ENCODE results near the gene SLC12A2.

The SLC12A2 gene

DNA sequence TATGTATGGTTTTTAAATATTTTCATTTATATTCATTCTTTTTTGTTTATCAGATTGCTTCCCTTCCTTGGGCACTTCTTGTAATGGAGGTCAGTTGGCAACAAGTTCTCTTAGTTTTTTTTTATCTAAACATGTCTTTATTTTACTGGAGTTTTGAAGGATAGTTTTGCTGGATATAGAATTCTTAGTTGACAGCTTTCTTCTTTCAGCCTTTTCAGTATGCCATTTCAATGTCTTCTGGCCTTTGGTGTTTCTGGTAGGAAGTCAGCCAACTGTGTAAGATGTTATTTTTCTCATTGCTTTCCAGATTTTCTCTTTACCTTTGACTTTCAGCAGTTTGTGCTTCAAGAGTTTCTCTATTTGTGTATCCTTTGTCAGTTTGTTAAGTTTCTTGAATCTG, 14.2 kb downstream of the SLC12A2 start:
- DNase-seq, result no peak

GRCh38 chr5:128099944-128100343, 16.4 kb downstream of the SLC12A2 start:
- no peak for DNase-seq

DNA sequence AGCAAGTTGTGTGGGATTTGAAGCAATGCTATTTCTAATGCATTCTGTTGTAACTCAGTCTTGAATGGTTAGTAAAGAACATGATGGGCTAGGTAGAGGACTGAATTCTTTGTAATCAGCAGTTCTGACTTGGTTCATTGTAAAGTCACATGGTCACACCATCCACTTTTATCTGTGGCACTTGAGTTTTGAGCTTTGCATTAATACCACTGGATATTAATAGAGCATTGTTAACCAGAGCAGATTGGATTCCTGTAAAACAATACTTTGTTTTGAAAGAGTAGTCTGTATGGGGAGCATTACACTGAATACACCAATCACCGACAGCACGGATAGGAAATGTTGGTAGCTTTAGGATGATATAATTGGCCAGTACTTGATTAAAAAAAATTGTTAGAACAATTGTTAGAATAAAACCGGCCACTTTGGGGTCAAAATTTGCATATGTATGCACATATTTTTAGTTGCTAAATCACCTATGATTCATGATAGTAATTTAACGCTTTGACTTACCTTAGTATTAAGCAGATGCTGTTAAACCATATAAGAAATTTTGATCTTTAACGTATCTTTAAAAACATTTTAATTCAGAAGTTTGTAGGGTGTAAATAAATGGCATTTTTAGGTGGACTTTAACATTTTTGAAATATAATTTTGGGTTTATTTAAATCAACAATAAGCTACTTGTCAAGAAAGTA, 17.4 kb downstream of the SLC12A2 start:
- DNase-seq, result no peak

GRCh38 chr5:128101676-128102075, 18.1 kb downstream of the SLC12A2 start:
- no peak for DNase-seq

GRCh38 chr5:128105203-128105602, 21.6 kb downstream of the SLC12A2 start:
- DNase-seq, result no peak

- DNase-seq, result no peak
Observed at GRCh38 chr5:128109138-128109537, 25.6 kb downstream of the SLC12A2 start.

DNA sequence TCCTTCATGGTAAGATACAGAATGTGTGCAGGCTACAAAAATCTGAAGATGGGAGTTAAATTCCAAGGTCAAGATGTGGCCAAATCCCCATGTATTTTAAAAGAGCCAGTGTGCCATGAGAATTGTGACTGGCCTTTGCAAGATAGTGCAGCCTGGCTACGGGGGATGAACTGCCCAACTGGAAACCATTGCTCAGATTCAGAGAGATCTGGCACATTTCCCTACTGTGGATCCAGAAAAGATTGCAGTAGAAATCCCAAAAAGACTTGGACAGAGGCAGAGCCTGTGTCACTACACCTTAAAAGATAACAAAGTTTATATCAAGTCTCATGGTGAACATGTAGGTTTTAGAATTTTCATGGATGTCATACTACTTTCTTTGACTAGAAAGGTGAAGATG, 26.2 kb downstream of the SLC12A2 start:
- no peak for DNase-seq

GRCh38 chr5:128111818-128112448, 28.4 kb downstream of the SLC12A2 start:
- no peak for DNase-seq

GRCh38 chr5:128116445-128116844, 32.9 kb downstream of the SLC12A2 start:
- no peak for DNase-seq

DNA sequence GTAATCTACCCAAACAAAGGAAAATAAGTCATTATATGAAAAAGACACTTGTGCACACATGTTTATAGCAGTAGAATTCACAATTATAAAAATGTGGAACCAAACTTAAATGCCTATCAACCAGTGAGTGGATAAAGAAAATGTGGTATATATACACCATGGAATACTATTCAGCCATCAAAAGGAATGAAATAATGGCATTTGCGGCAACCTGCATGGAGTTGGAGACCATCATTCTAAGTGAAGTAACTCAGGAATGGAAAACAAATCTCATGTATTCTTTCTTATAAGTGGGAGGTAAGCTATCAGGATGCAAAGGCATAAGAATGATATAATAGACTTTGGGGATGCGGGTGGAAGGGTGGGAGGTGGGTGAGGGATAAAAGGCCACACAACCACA, 34.6 kb downstream of the SLC12A2 start:
- no peak for DNase-seq

DNA sequence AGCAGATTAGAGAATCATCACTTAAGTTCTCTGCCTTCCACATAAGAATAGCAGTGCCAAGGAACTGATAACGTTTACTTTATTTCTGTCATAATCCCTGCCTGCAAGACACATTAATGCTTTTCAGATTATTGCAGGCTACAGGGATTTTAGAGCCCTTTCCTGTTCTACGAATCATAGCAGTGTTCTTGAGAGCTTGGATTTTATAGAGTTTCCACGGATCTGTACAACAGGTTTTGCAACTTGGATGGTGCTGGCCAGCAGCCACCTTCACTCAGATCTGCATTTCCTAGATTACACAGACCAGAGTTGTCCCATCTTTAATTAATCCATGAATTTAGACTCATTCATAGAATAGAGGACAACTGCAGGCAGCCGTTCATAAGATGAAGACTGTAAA, 38.1 kb downstream of the SLC12A2 start:
- DNase-seq, result no peak

DNA sequence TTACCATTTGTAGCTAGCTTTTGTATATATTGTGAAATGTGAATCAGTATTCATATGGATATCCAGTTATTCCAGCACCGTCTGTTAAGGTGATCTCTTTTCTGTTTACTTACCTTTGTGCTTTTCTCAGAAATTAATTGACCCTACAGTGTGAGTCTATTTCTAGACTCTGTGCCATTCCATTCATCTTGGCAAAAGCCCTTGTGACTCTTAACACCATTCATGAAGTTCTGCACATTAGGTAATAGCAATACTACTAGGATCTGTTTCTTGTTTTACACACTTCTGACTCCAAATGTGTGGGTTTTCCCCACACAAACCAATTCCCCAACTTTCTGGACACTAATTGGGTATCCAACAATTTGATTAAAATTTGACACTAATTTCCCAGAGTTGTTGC, 40.4 kb downstream of the SLC12A2 start:
- DNase-seq, result no peak

GRCh38 chr5:128126241-128126640, 42.7 kb downstream of the SLC12A2 start:
- no peak for DNase-seq

DNA sequence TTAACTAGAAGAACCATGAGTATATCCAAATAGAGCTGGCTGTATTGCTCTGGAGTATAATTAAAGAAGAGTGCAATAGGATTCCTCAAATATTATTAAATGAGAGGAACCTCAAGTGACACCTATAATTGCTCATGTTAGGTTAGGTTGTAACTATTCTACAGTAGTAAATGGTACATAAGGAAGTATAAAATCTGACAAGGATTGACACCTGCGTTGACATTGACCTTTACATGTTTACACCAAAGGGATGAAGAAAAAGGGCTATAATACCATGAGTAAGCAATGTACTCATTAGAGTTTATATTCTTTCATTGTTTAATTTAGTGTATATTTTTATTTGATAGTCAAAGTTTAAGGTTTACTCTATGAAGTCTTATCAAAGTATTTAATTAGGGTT, 48.9 kb downstream of the SLC12A2 start:
- DNase-seq, result no peak

GRCh38 chr5:128135286-128135685, 51.7 kb downstream of the SLC12A2 start:
- no peak for DNase-seq

DNA sequence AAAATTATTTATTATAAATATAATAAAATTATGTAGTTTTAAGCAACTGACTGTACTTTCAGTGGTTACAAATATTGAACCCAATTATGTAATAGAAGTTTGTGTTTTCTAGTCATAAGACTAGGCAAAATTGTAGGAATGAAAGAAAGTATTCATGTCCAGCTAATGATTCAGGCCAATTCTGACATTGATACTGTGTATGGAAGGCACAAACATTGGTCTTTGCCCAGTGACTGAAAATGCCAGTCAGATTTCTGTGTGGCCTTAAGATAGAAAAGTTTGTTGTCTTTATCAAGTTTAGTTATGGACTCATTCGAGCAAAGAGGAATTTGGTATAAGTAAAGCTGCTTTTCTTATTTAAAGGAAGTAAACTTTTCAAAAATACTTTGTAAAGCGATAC, 60.3 kb downstream of the SLC12A2 start:
- no peak for DNase-seq

DNA sequence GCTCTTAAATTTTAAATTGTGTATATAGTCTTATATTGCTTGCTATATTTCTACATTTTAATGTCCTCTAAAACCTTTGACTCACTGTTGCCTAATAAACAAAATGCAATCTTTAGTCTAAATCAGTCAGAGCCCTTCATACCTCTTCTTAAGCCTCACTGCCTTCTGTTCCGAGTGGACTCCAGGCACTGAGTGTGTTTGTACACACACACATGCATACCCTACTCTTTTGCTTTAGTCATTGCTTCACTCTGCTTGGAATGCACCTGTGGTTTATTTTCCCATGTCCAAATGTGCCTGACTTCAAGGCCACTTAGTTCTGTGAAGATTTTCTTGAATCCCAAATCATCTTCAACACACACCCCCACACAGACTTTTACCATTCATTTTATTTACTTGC, 60.9 kb downstream of the SLC12A2 start:
- DNase-seq, result no peak

- DNase-seq, result no peak
Observed at GRCh38 chr5:128146671-128147070, 63.1 kb downstream of the SLC12A2 start.

- no peak for DNase-seq
Observed at GRCh38 chr5:128154943-128155342, 71.4 kb downstream of the SLC12A2 start.

DNA sequence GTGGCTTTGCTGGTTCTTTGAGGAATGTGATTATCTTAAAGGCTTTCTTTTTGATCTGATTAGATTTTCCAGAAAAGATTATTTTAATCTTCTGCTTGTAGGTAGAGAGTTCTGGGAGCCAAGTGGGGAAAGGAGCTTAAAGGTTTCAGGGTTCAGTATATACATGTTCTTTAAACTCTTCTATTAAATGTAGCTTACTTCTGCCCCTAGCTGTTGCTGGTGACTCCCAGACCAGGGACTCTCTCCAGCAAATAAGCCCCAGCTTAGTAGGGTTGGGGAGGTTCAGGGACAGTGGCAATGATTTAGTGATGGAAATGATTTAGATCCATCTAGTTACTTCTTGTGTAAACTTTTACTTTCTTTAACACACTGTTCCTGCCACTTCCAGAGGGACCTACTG, 72.2 kb downstream of the SLC12A2 start:
- DNase-seq, result no peak

GRCh38 chr5:128156521-128156920, 73.0 kb downstream of the SLC12A2 start:
- no peak for DNase-seq

- no peak for DNase-seq
Observed at GRCh38 chr5:128158342-128158741, 74.8 kb downstream of the SLC12A2 start.

DNA sequence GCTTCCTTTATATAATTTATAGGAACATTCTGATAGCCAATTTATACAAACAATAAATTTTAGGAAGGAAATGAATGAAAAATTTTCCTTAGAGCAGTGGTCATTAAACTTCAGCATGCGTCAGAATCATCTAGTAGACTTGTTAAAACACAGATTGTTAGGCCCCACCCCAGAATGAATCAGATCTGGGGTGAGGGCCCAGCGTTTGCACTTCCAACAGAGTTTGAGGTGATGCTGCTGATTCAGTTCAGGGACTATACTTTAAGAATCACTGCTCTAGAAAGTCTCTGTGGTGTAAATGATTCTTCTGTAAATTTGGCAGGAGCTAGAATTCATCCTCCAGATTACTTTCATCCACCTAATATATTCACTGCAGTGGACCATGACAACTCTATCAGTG, 80.4 kb downstream of the SLC12A2 start:
- no peak for DNase-seq

DNA sequence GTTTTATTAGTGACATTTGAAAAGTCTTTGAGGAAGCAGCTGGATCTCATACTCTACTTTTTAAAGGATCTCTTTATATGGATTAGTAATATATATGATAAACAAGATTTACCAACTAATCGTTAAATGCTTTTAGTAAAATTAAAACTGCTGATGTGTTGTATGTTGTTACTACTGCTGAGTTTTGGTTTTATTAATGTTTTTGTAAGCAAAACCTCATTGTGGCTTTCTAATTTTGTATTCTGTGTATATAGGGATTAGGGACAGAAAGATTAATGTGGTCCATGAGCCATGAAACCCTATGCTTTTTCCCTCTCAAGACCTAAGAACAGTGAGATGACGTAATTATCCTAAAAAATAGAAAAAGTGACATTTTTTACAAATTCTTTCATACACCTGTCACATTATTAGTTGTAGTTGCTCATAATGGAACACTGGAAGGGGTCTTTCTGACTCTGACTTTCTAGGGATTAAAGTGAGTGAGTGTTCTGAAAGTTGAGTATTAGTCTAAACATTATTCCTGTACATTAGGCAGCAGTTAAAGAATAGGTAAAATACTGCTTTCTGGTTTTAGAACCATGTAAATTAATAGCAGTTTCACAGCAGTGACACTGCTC, 85.9 kb downstream of the SLC12A2 start:
- no peak for DNase-seq

GRCh38 chr5:128172102-128172501, 88.5 kb downstream of the SLC12A2 start:
- DNase-seq, result no peak
